Ishikawa (cell line): Measurements from ENCODE around the gene CES4A.

ENCODE experiments used
- CEBPB ChIP-seq: IDR thresholded peaks from 2 replicates; pipeline ENCODE4 v1.6.1; 2012
- CREB1 ChIP-seq: IDR thresholded peaks from 2 replicates; pipeline ENCODE4 v1.6.1; 2012; ENCODE audit warnings: low read depth
- EGR1 ChIP-seq: IDR thresholded peaks from 2 replicates; pipeline ENCODE4 v1.6.1; 2012
- EP300 ChIP-seq: IDR thresholded peaks from 2 replicates; pipeline ENCODE4 v1.6.1; 2012; ENCODE audit warnings: borderline replicate concordance
- FOXM1 ChIP-seq: IDR thresholded peaks from 2 replicates; pipeline ENCODE4 v1.6.1; 2012; ENCODE audit warnings: low read depth, borderline replicate concordance
- NFIC ChIP-seq: IDR thresholded peaks from 2 replicates; pipeline ENCODE4 v1.6.1; 2012
- RAD21 ChIP-seq: IDR thresholded peaks from 2 replicates; pipeline ENCODE4 v1.6.1; 2012; ENCODE audit warnings: low read depth
- TAF1 ChIP-seq: IDR thresholded peaks from 2 replicates; pipeline ENCODE4 v1.6.1; 2012; ENCODE audit warnings: low read depth, mild to moderate bottlenecking
- TCF12 ChIP-seq: IDR thresholded peaks from 2 replicates; pipeline ENCODE4 v1.6.1; 2012; ENCODE audit warnings: low read depth
- TEAD4 ChIP-seq: IDR thresholded peaks from 2 replicates; pipeline ENCODE4 v1.6.1; 2012
- YY1 ChIP-seq: IDR thresholded peaks from 2 replicates; pipeline ENCODE4 v1.6.1; 2012; ENCODE audit warnings: low read depth
- ZBTB7A ChIP-seq: IDR thresholded peaks from 2 replicates; pipeline ENCODE4 v1.6.1; 2012; ENCODE audit warnings: low read depth
- TF ChIP-seq, protein P1 (sequence below): IDR thresholded peaks from 2 replicates; pipeline ENCODE4 v1.6.1; 2012; ENCODE audit warnings: low read depth, mild to moderate bottlenecking
- TF ChIP-seq, protein P2 (sequence below): IDR thresholded peaks from 2 replicates; pipeline ENCODE4 v1.6.1; 2012
- TF ChIP-seq, protein P3 (sequence below): IDR thresholded peaks from 2 replicates; pipeline ENCODE4 v1.6.1; 2012

The CES4A gene

DNA sequence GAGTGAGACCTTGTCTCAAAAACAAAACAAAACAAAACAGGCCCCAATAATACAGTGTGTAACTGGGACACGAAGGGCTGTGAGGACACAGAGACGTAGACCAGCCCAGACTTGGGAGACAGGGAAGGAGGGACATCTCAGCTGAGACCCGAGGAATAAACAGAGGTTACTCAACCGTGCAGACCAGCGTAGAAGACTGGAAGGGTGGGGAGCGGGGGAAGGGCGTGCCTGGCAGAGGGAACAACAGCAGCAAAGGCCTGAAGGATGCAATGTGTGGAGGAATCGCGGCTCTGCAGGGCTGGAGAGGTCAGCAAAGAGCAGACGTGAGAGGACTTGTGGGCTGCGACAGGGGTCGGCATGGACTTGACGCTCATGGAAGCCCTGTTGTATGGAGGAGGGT lies 11.6 kb upstream of the CES4A start:
- TF ChIP-seq NFIC: no peak
- no peak for TF ChIP-seq FOXM1
- TF ChIP-seq RAD21: no peak
- no peak for TF ChIP-seq EGR1
- TF ChIP-seq, protein P1, sequence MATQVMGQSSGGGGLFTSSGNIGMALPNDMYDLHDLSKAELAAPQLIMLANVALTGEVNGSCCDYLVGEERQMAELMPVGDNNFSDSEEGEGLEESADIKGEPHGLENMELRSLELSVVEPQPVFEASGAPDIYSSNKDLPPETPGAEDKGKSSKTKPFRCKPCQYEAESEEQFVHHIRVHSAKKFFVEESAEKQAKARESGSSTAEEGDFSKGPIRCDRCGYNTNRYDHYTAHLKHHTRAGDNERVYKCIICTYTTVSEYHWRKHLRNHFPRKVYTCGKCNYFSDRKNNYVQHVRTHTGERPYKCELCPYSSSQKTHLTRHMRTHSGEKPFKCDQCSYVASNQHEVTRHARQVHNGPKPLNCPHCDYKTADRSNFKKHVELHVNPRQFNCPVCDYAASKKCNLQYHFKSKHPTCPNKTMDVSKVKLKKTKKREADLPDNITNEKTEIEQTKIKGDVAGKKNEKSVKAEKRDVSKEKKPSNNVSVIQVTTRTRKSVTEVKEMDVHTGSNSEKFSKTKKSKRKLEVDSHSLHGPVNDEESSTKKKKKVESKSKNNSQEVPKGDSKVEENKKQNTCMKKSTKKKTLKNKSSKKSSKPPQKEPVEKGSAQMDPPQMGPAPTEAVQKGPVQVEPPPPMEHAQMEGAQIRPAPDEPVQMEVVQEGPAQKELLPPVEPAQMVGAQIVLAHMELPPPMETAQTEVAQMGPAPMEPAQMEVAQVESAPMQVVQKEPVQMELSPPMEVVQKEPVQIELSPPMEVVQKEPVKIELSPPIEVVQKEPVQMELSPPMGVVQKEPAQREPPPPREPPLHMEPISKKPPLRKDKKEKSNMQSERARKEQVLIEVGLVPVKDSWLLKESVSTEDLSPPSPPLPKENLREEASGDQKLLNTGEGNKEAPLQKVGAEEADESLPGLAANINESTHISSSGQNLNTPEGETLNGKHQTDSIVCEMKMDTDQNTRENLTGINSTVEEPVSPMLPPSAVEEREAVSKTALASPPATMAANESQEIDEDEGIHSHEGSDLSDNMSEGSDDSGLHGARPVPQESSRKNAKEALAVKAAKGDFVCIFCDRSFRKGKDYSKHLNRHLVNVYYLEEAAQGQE: no peak
- TF ChIP-seq ZBTB7A: no peak
- TF ChIP-seq YY1: no peak
- TF ChIP-seq EP300: no peak
- TF ChIP-seq CEBPB: no peak
- TF ChIP-seq TEAD4: no peak
- TF ChIP-seq TAF1: no peak
- no peak for TF ChIP-seq CREB1
- no peak for TF ChIP-seq TCF12
- TF ChIP-seq, protein P2, sequence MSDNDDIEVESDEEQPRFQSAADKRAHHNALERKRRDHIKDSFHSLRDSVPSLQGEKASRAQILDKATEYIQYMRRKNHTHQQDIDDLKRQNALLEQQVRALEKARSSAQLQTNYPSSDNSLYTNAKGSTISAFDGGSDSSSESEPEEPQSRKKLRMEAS: no peak
- TF ChIP-seq, protein P3, sequence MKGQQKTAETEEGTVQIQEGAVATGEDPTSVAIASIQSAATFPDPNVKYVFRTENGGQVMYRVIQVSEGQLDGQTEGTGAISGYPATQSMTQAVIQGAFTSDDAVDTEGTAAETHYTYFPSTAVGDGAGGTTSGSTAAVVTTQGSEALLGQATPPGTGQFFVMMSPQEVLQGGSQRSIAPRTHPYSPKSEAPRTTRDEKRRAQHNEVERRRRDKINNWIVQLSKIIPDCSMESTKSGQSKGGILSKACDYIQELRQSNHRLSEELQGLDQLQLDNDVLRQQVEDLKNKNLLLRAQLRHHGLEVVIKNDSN: no peak

DNA sequence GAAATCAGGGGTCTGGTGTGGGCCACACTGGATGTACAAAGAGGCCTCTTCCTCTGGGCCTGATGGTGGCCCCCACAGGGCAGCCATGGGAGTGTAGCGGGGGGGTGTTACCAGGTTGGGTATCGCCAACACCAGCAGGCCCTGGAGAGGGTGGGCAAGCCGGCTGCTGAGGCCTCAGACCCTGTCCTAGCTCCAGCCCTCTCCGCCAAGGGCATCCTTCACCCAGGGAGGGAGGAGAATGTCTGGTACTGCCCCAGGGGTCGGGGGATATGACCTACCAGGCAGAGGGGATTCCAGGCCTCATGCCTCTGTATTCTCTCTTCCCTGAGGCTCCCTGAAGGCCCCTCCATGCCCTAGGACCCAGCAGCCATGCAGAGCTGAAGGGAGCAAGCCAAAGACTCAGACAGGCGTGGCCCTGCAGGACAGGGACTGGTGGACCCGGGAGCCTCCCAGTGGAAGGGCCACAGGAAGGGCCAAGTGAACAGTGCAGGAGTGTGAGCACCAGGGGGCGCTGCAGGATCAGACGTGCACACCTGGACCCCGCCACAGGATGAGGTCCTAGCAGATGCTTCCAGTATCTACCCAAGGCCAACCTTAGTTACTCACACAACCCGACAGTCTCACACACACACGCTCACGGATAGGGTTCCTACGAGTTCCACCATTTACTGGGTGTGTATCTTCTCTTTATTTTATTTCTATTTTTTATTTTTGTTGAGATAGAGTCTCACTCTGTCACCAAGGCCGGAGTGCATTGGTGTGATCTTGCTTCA lies 10.9 kb upstream of the CES4A start:
- TF ChIP-seq, protein P3: no peak
- TF ChIP-seq TEAD4: no peak
- peak; percentile 99 for TF ChIP-seq RAD21

DNA sequence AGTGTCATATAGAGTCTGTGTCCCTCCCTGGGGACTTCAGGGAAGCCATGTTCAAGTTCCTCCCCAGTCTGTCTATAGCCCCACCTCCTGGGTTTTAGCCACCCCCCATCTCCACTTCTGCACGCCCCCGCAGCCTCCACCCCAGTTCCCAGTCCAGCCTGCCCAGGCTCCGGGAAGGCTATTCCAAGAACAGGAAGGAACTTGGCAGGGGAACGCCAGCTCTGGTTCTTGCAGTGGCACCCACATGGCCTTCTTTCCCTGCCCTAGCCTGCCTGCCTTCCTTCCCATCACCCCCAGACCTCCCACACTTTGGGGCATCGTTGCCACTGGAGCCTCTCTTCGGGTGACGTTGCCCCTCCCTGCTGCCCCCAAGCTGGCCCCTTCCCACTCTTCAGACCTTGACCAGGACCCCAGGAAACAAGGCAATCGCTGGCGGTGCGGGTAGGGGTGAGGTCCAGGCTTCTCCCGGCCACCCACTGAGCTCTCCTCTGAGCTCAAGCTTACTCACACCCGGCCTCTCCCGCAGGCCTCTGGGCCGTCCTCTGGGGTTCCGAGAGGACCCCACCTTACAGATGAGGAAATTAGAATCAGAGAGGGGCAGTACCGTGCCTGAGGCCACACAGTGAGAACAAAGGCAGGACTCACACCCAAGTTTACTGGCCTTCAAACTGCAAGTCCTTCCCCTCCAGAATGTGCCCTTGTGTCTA lies 9.2 kb upstream of the CES4A start:
- TF ChIP-seq YY1 (no peak), NFIC (no peak), EP300 (no peak), TEAD4 (no peak), TCF12 (no peak), EGR1 (no peak), RAD21 (no peak), TAF1 (no peak), CEBPB (no peak), FOXM1 (no peak), CREB1 (no peak), ZBTB7A (no peak)
- TF ChIP-seq, protein P2: no peak
- TF ChIP-seq, protein P1: no peak
- TF ChIP-seq, protein P3: no peak

DNA sequence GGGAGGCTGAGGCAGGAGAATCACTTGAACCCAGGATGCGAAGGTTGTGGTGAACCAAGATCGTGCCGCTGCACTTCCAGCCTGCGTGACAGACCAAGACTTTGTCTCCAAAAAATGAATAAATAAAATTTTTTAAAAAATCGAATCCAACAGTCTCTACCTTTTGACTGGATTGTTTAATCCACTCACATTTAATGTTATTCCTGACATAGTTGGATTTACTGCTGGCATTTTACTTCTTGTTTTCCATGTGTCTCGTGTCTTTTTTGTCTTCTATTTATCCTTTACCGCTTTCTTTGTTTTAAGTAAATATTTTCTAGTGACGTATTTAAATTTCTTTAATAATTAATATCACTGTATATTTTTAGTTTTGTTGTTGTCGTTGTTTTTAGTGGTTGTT lies 5.4 kb upstream of the CES4A start:
- TF ChIP-seq EP300 (no peak), TCF12 (no peak), NFIC (no peak), EGR1 (no peak), ZBTB7A (no peak), CREB1 (no peak), YY1 (no peak), FOXM1 (no peak), TEAD4 (no peak), TAF1 (no peak), CEBPB (no peak), RAD21 (no peak)
- TF ChIP-seq, protein P3: no peak
- TF ChIP-seq, protein P1: no peak
- TF ChIP-seq, protein P2: no peak
